Measurements from ENCODE around the gene UBE2J2. TPM values are rescaled to one million over a fixed set of nuclear protein-coding genes. Genes with fewer than 3 reads are reported as not detected.

Gene UBE2J2
- total and polyA plus RNA-seq, 2 of the 13 experiments (the other 11 are each of a cell fraction or from before 2014, with no cell fraction given) = 25.4 to 29.4 TPM

- TF ChIP-seq STAG1 (CRISPR knock-in tag; IDR thresholded peaks at IDR 0.05) = peak; percentile 26; the same call in 1 of the 2 replicates
- 0 out of 2 replicates have a peak, but pooled peaks have one; percentile 67 for TF ChIP-seq HNRNPL (IDR thresholded peaks at IDR 0.05; ENCODE audit: low read depth, low read length)
- TF ChIP-seq SRF (IDR thresholded peaks at IDR 0.05; ENCODE audit: low read depth, low read length) = no peak
- TF ChIP-seq XRCC5 (optimal IDR thresholded peaks at IDR 0.05; ENCODE audit: low read length) = peak; percentile 34
- TF ChIP-seq ZBTB38 (CRISPR knock-in tag; IDR thresholded peaks at IDR 0.05) = 0 out of 2 replicates have a peak, but pooled peaks have one; percentile 22
- TF ChIP-seq BORCS8-MEF2B (CRISPR knock-in tag; IDR thresholded peaks at IDR 0.05) = no peak
- TF ChIP-seq ZNF687 (CRISPR knock-in tag; IDR thresholded peaks at IDR 0.05) = peak; percentile 16; the same call in 1 of the 2 replicates
- peak; percentile 55 for TF ChIP-seq PATZ1 (CRISPR knock-in tag; IDR thresholded peaks at IDR 0.05)
Measured at GRCh38 chr1:1302006-1302430, 28.4 kb upstream of the UBE2J2 start (continued).

Data from HepG2 (cell line).